HG03066 (cell line): ENCODE measurements around the gene LIF.
"Not testable (repeated sequence)": the region's sequence is repeated elsewhere in the genome, so short reads cannot be mapped to it uniquely, and the experiment has no call there.

Experiments
- ATAC-seq: cut with Tn5 transposase; IDR thresholded peaks from one replicate; pipeline ENCODE4 v1.9.1; 2021; ENCODE audit warnings: low read depth; ENCODE audit not compliant: unreplicated experiment

LIF gene

DNA sequence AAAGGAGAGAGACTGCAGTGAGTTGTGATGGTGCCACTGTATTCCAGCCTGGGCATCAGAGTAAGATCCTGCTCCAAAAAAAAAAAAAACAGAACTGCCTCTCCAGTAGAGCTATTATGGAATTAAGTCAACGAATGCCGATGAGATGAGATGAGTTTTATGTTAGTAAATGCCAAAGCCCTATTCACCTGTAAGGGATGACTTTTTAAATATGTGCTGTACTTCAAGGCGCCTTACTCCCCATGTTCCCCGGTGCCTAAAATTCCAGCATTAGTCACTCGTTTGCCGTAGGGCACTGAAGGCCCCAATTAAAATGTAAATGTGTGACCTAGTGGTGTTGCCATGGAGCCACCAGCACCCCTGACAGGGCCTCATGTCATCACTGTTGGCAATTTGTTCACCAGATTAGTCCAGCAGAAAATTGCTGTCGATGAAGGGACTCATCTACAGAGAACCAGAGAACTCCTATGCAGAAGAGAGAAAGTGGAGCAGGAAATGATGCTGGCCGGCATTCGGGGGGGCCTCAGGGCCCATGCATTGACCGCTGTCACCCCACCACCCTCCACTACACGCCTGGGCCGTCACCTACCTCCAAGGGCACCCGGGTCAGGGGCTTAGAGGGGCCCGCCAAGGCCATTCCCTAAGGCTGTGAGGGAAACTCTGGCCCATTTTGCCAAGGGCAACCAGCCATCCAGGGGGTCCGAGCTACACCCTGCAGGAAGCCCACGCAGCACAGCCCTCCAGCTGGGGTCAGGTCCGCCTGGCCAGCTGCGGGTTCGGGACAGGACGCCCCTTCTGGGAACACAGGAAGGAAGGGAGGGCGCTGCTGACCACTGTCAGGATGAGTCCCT is 17.8 kb downstream of the LIF start:
- ATAC-seq = no peak

GRCh38 chr22:30227438-30228228 is 18.9 kb downstream of the LIF start:
- no peak for ATAC-seq

- no peak for ATAC-seq
Measured at GRCh38 chr22:30226192-30226832, 20.2 kb downstream of the LIF start.

DNA sequence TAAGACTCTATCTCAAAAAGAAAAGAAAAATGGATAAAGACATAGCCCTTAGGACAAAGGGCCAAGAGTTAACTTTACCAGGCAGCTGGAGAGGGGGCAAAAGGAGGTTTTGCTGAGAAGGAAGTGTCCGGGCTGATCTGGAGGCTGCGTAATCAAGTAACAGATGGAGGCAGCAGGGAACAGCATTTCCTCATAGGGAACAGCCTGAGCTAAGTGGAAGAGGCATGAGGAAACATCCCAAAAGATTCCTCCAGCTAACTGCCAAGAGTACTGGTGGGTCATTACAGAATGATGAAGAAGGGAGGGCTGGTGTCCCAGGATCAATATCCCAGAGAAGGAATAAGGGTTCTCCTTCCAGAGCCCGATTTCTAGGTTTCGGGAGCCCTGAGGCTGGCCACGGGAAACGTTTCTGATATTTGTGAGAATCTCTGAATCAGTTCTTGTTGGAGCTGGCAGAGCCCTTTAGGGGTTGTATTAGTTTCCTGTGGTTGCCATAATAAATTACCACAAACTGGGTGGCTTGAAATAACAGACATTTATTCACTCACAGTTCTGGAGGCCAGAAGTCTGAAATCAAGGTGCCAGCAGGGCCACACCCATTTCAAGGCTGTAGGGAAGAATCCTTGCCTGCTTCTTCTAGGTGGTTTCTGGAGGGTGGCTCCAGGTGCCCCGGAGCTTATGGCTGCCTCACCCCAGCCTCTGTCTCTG is 21.2 kb downstream of the LIF start:
- no peak for ATAC-seq

DNA sequence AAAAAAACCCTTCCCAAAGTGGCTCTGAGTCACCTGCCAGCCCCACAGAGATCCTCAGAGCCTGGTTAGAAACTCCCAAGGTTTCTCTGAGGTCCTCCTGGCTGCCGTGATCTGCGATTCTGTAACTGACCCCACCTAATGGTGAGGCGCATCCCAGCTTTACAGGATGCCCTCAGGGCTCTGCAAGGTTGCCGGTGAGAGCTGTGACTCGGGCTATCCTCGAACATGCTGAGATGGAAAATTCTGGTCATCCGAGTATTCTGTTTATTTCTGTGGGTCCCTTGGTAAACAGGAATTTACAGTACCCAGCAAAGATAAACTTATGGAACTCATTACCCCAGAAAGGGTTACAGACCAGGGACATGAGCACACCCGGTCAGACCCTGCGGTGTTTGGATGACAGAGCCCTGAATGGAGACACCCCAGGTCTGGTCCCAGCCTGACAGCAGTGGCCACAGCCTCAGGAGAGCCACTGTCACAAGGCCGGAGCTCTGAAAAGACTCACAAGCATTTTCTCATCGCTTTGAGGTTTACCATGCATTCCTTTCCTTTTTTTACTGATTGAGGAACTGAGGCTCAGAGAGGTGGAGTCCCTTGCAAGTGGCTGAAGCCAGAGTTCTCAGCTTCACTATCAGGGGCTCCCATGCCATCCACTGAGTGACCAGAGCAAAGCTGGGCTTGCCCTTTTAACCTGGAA is 22.2 kb downstream of the LIF start:
- ATAC-seq = no peak

DNA sequence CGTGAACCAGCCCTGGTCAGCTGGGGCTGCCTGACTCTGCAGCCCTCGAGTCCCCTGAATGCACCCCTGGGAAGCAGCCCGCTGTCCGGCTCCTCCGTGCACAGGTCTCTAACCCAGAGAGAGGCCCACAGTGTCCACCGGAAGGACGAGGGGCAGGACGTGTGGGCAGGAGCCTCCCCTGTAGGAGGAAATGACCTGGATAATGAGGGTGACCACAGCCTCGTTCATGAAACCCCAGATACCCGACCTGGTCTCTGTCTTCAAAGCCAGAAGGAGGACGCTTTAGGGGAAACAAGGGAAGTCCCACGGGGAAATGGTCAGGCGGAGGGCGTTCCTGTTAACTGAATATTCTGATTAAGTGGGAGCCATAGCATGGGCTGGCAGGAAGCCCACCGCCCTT is 23.3 kb downstream of the LIF start:
- no peak for ATAC-seq

DNA sequence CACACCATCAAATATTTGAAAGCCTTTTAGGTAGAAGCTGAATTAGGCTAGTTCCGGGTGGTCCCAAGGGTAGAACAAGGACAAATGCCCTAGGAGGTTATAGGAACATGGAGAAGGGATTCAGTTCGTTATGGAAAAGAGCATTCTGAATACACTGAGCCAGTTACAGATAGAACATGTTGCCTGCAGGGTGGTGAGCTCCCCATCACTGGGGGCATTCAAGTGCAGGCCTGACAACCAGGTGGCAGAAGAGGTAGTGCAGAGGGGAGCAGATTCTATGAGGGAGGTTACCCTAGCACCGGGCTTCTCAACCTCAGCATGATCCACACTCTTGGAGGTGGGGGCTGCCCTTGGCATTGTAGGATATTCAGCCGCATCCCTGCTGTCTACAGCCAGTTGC is 24.2 kb downstream of the LIF start:
- ATAC-seq = no peak

DNA sequence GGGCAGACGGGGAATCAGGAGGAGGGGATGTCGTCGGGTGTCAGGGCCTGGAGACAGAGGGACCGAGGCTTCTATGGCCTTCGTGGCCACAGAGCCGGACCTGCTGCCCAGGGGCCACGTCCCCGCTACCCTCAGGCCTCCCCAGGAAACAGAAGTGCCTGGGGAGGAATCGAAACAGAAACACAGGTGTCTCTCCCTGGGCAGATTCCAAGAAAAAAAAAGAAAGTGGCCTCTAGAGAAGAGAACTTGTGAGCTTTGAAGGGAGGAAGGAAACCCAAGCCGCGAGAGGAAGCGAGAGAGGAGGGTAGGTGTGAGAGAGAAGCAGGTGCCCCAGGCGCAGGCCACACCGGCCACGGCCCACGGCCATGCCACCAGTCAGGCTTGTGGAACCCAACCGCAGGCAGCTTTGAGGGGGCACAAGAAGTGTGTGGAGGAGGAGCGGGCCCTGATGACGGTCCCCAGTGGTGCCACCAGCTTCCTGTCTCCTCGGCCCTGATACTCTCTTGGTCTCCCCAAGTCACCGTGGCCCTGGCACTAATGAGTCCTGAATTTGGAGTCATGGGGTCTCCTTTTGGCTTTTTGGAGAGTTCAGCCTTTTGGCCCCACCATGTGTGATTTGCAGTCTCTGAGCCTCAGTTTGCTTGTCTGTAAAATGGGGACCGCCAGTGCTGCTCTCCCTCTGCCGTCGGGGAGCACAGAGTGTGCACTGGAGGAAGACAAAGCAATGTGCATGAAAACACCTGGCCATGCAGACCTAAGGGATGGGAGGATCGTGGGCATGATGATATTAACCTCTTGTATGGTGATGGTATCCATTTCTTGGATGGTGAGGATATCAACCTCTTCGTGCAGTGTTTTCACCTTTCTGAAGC is 25.2 kb downstream of the LIF start:
- no peak for ATAC-seq

GRCh38 chr22:30220338-30221012 is 26.1 kb downstream of the LIF start:
- ATAC-seq = no peak

- no peak for ATAC-seq
Measured at GRCh38 chr22:30219668-30220278, 26.8 kb downstream of the LIF start.

- ATAC-seq = no peak
Measured at GRCh38 chr22:30219049-30219654, 27.4 kb downstream of the LIF start.

- no peak for ATAC-seq
Measured at GRCh38 chr22:30217698-30218560, 28.6 kb downstream of the LIF start.

DNA sequence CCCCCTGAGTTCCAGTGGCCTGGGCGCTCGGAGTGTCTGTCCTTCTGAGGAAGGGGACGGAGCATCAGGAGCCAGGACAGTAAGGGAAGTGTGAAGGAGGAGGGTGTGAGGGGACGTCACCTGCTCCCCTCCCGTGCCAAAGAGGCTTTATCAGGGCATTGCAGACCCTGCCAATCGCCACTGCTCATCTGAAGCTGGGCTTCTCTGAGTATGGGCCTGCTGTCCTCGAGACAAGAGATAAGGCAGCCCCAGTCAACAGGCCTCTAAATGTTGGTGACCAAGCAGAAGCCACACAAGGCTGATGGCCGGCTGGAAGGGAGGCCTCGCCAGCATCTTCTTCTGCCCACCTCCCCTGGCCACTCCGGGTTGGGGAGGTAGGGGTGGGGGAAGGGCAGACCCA is 29.8 kb downstream of the LIF start:
- ATAC-seq = no peak

DNA sequence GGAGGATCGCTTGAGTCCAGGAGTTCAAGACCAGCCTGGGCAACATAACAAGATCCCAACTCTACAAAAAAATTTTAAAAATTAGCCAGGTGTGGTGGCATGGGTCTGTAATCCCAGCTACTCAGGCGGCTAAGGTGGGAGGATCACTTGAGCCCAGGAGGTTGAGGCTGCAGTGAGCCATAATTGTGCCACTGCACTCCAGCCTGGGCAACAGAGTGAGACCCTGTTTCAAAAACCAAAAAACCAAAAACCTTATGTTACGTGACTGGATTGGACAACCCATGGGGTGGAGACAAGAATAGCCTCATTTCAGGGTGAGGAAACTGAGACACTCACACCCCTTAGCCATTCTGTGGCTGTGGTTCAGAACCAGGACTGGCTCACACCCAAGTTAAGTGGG is 30.3 kb downstream of the LIF start:
- ATAC-seq = not testable (repeated sequence)

GRCh38 chr22:30214703-30215407 is 31.7 kb downstream of the LIF start:
- no peak for ATAC-seq

DNA sequence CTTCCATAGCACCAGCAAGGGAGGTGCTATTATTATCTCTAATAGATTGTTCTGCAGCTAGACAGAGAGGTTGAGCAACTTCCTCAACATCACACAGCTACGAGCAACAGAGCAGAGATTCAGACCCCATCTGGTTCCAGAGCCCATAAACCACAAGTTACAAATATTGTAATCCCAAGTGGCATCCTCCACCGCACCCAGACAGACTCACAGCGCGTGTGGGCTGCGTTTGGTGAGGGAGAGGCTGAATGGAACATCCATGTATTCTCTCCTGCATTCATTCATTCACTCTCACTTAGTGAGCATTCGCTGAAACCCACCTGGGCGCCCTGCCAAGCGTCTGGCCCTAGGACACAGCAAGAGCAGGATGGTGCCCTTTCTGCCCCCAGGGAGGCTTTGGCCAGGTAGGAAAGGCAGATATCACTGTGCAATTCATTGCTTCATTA is 33.5 kb downstream of the LIF start:
- ATAC-seq = no peak
